ENCODE results near the gene TDG.

Gene TDG

GRCh38 chr12:103965590-103966504 is at the start of gene TDG:
TDG (plus strand) TSS chr12:103965872; CDS start chr12:103966038, 166 bp downstream.
- DNase-seq (peak; percentile 97), ATAC-seq (peak; percentile 97)

DNA sequence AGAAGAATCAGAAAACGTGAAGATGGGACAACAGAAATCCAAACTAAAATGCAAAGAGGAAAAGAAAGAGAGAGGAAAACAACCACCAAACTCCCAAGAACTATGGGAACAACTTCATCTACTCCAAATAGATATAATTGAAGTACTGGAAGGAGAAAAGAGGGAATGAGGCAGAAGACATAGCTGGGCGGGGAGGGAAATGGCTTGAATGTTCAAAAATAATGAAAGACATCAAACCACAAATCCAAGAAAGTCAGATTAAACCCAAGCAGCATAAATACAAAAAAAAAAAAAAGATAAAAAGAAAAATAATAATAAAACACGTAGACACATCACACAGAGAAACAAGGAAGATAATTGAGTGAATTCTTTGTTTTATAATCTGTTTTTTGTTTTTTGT is 47.8 kb upstream of the TDG start:
- no peak for ATAC-seq
- no peak for DNase-seq

GRCh38 chr12:103924761-103925641 is 40.7 kb upstream of the TDG start:
- ATAC-seq (peak; percentile 57), DNase-seq (peak; percentile 64)

- peak; percentile 66 for DNase-seq
- no peak for ATAC-seq
Measured at GRCh38 chr12:103928682-103929045, 37.0 kb upstream of the TDG start.

DNA sequence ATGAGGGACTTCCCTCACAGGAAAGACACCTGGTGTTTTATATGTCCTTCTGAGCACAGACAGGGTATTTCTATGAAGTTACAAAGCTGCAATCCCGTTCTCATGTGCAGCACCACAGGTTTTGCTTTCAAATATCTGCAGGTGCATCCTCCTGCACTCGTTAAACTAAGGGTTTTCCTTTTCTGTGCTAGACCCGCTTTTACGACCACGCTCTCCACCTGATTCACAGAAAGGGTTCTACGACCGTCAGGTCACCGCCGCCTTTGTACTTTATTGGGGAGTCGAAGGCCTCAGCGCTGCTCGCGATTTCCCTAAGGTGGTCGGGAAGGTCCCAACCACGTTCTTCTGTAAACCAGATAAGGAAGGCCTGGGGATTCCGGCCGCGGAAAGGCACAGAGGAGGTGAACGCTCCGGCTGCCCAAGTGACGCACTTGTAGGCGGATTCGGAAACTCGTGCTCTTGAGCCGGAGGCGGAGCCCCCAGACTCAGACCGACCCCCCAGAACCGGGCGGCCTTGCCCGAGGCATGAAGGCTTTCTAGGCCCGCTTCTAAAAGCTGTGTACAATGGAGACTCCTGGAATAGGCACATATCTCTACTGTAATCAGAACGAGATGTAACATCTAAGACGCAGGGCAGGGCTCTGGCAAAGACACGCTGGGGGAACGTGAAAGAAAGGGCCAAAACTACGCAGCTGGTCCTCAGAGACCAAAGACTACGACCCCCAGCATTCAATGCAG is 36.5 kb upstream of the TDG start:
- peak; percentile 86 for DNase-seq
- peak; percentile 34 for ATAC-seq

- DNase-seq (no peak), ATAC-seq (no peak)
Measured at GRCh38 chr12:103929784-103930033, 36.0 kb upstream of the TDG start.

DNA sequence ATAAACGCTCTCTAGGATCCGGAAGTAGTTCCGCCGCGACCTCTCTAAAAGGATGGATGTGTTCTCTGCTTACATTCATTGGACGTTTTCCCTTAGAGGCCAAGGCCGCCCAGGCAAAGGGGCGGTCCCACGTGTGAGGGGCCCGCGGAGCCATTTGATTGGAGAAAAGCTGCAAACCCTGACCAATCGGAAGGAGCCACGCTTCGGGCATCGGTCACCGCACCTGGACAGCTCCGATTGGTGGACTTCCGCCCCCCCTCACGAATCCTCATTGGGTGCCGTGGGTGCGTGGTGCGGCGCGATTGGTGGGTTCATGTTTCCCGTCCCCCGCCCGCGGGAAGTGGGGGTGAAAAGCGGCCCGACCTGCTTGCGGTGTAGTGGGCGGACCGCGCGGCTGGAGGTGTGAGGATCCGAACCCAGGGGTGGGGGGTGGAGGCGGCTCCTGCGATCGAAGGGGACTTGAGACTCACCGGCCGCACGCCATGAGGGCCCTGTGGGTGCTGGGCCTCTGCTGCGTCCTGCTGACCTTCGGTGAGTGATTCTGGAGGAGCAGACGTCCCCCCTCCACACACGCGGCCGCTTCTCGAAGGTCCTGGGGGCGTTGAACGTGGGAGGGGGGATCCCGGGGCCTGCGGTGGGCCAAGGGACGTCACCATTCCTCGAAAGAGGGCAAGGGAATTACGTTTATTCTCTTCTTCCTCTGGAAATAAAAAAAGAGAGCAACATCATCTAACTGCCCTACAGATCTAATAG is 35.5 kb upstream of the TDG start, which contains the start of gene HSP90B1:
TSS of gene HSP90B1 (plus strand) at position 377 of the 753 bp plus-strand sequence. CDS start at position 483, 106 bp downstream.
- DNase-seq (peak; percentile 99), ATAC-seq (peak; percentile 67)

- no peak for ATAC-seq
- DNase-seq: peak; percentile 39
Measured at GRCh38 chr12:103930787-103931735, 34.6 kb upstream of the TDG start.

GRCh38 chr12:103933237-103933636 is 32.4 kb upstream of the TDG start:
- ATAC-seq (no peak), DNase-seq (no peak)

GRCh38 chr12:103936679-103937078 is 29.0 kb upstream of the TDG start:
- ATAC-seq: peak; percentile 9
- DNase-seq: no peak

GRCh38 chr12:103944964-103945363 is 20.7 kb upstream of the TDG start:
- ATAC-seq: peak; percentile 56

DNA sequence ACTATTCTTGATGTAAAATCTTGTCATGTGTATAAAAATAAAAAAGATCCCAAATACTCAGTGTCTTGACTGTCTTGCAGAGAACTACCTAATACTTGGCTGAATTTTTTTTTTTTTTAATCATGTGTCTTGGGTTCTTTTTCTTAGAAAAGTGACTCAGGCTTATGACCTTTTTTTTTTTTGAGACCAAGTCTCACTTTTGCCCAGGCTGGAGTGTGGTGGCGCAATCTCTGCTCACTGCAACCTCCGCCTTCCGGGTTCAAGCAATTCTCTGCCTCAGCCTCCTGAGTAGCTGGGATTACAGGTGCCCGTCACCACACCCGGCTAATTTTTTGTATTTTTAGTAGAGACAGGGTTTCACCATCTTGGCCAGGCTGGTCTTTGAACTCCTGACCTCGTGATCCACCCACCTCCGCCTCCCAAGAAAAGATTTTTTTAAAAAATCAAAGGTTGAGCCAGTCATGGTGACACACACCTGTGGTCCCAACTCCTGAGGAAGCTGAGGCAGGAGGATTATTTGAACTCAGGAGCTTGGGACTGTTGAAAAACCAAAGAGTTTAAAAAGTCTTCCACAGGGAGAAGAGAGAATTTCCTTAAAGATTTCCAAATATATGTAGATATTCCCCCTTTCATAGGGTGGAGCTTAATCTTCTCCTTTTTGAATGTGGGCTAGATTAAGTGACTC is 17.7 kb upstream of the TDG start:
- ATAC-seq (no peak), DNase-seq (no peak)

More at GRCh38 chr12:103944964-103945363, 20.7 kb upstream of the TDG start:
- DNase-seq: no peak

DNA sequence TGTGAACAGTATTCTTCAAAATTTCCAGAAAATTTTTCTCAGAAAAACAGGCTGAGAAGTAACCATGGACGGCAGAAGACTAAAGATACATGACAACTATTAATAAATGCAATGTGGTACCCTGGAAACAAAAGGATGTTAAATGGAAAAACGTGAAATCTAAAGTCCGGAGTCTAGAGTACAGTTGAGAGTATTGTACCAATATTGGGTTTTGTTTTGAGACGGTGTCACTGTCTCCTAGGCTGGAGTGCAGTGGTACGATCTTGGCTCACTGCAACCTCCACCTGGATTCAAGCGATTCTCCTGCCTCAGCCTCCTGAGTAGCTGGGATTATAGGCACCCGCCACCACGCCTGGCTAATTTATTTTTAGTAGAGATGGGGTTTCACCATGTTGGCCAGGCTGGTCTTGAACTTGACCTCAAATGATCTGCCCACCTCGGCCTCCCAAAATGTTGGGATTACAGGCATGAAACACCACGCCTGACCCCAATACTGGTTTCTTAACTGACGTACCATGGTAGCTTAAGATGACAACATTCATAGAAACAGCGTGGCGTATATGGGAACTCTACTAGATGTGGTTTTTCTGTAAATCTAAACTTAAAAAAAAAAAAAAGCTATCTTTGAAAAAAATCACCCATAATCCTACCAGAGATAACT is 16.8 kb upstream of the TDG start:
- DNase-seq (no peak), ATAC-seq (no peak)

DNA sequence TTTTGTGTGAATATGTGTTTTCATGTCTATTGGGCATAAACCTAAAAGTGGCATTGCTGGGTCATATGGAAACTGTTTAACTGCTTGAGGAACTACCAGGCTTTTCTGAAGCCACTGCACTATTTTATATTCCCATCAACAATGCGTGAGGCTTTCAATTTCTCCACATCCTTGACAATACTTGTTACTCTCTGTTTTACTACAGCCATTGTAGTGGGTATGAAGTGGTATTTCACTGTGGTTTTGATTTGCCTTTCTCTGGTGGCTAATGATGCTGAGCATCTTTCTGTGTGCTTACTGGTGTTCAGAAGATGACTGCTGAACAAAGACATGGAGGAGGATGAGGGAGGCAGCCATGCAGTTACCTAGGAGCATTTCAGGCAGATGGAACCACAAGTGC is 13.2 kb upstream of the TDG start:
- DNase-seq (no peak), ATAC-seq (peak; percentile 42)

DNA sequence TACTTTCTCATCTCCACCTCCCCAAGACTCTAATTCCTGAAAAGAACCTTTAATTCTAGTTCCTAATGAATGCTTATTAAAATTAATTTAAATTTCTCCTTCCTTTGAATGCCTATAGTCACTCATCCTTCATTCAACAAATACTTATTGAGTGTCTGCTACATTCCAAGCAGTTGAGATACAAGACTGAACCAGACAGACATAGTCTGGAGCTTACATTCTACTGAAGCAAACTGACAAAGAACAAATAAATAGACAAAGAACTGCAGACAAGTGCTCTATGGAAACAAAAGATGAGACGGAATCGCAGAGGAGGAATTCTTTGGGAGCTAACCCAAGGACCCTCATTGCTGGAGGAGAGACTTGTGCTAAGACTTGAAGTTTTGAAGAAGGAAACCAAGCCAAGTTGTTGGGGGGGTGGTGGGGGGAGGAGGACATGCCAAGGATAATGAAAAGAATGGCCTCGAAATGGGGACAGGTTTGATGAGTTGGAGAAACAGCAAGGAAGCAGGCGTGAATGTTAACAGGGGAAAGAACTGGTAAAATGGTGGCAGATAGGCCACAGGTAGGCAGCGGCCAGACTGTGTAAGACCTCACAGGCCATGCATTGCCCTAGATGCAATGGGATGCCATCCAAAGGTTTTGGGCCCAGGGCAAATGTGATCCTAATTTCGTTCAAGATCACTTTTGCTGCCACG is 9.7 kb upstream of the TDG start:
- no peak for DNase-seq

DNA sequence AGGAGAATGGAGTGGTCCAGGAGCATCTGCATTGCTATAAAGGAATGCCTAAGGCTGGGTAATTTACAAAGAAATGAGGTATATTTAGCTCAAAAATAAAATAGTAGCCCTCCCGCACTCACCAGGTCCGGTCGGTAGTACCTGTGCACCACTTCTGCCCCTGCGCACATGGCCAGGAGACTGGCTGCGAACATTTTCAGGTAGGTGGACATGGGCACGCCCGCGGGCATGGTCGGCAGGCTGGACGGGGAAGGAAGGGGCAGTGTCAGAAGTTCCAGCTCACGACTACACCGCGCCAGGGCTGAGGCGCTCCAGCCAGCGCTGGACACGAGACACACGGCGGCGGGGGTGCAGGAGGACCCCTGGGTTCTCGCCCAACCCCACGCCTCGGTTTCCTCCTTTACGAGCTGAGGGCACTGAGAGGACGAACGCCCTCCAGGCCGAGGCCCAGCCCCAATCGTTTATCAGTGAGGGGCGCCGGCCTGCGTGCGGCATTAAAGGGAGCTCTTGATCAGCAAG is 9.1 kb upstream of the TDG start:
- ATAC-seq (no peak), DNase-seq (no peak)

More for the DNA sequence above, 9.7 kb upstream of the TDG start:
- no peak for ATAC-seq

DNA sequence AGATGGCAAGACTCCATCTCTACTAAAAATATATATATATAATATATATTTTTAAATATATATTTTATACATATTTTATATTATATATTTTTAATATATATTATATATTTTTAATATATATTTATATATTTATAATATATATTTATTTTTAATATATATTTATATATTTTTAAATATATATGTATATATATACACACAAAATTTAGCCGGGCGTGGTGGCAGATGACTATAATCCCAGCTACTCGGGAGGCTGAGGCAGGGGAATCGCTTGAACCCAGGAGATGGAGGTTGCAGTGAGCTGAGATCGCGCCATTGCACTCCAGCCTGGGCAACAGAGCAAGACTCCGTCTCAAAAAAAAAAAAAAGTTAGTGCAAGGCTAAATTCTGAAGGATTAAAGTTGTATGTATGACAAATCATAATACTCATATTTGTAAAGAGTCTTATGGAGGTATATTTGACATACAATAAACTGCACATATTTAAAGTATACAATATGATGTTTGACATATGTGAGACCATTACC is 7.7 kb upstream of the TDG start:
- ATAC-seq: no peak

DNA sequence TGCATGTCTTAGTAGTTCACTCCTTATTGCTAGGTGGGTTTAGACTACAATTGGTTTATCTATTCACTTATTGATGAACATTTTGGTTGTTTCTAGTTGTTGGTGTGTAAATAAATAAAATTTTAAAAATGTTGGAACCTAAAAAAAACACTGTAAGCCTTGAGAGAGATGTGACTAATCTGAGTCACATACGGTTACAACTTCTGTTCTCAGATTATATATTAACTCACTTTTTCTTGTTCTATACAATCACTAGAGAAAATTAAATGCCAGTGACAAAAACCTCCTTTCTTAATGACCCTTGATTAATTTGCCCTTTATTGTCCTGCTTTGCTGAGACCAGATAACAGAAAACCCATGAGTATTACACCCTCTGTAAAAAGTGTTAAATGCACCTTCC is 7.1 kb upstream of the TDG start:
- ATAC-seq: no peak

More for the DNA sequence above, 7.7 kb upstream of the TDG start:
- no peak for DNase-seq

More for the DNA sequence above, 7.1 kb upstream of the TDG start:
- no peak for DNase-seq
